AG04449 (cell line): ENCODE measurements around the gene SPPL3.
"Not testable (repeated sequence)": the region's sequence is repeated elsewhere in the genome, so short reads cannot be mapped to it uniquely, and the experiment has no call there.

Experiments
- CTCF ChIA-PET: fragments of 350-600 bp; formaldehyde crosslinking; extraction: SDS; loops from one replicate; lab custom pipeline; 2021; ENCODE audit warnings: antibody characterized with exemption; lab: Yijun Ruan, JAX
- POLR2A ChIA-PET: fragments of 400-600, 350-600 bp; formaldehyde crosslinking; extraction: SDS; loops from one replicate; lab custom pipeline; 2020; ENCODE audit warnings: antibody characterized with exemption, inconsistent platforms; lab: Yijun Ruan, JAX
- DNase-seq: peaks from one replicate; pipeline ENCODE4 v3.0.0-alpha.2; 2010; ENCODE audit warnings: low read depth, low spot score
- H3K4me3 ChIP-seq: 2 replicates; pipeline ENCODE4 v1.5.1; 2011; ENCODE audit warnings: low read depth, mild to moderate bottlenecking, control low read depth, low read length
- CTCF ChIP-seq: IDR thresholded peaks from one replicate; pipeline ENCODE4 v1.5.1; 2011; ENCODE audit warnings: mild to moderate bottlenecking, moderate library complexity, low read length, control low read depth, inconsistent platforms; ENCODE audit not compliant: insufficient read depth; ENCODE audit errors: missing control alignments

Gene SPPL3

GRCh38 chr12:120734210-120734609, 169.9 kb downstream of the SPPL3 start:
- ChIA-PET POLR2A (no interaction called here), CTCF (no interaction called here)
- no peak overlapping the region for H3K4me3 ChIP-seq
- TF ChIP-seq CTCF: no peak
- DNase-seq: no peak

GRCh38 chr12:120733574-120733973, 170.6 kb downstream of the SPPL3 start:
- POLR2A ChIA-PET: no interaction called here
- no peak for TF ChIP-seq CTCF
- CTCF ChIA-PET: no interaction called here
- no peak for DNase-seq
- H3K4me3 ChIP-seq: no peak overlapping the region

GRCh38 chr12:120732198-120732597, 172.0 kb downstream of the SPPL3 start:
- POLR2A ChIA-PET, DNase-seq, H3K4me3 ChIP-seq, CTCF ChIA-PET: not testable (repeated sequence)

- CTCF ChIA-PET: no interaction called here
- TF ChIP-seq CTCF: no peak
Measured at GRCh38 chr12:120726961-120727360, 177.2 kb downstream of the SPPL3 start.

GRCh38 chr12:120726510-120726793, 177.7 kb downstream of the SPPL3 start:
- CTCF ChIA-PET: no interaction called here
- POLR2A ChIA-PET: no interaction called here
- TF ChIP-seq CTCF: no peak
- H3K4me3 ChIP-seq: peak overlapping the region; percentile 73
- no peak for DNase-seq

More at GRCh38 chr12:120726961-120727360, 177.2 kb downstream of the SPPL3 start:
- POLR2A ChIA-PET: no interaction called here
- DNase-seq: no peak
- no peak overlapping the region for H3K4me3 ChIP-seq

- no peak for TF ChIP-seq CTCF
- H3K4me3 ChIP-seq: peak within 1 kb of the TSS; percentile 73
- no peak for DNase-seq
- ChIA-PET POLR2A (no interaction called here), CTCF (interaction anchor here (0.8 to 1.5 kb wide), 6 partner anchors 11 to 255 kb away, joined by 3 to 7 read pairs (median 5); no protein-coding TSS in a partner anchor)
Measured at GRCh38 chr12:120725659-120726509, 178.3 kb downstream of the SPPL3 start, which contains the start of gene ACADS. Gene ACADS, plus strand, starts transcription at chr12:120725826. Its CDS starts 60 bp downstream, at chr12:120725886.
